GM12878 (cell line): ENCODE data around the gene NMNAT3. TPM values are rescaled to one million over a fixed set of nuclear protein-coding genes. Genes with fewer than 3 reads are reported as not detected.

ENCODE experiments used
- ATAC-seq: fragments of 200-7000 bp; cut with Tn5 transposase; 3 replicates; pipeline ENCODE4 v1.9.1; 2020; ENCODE audit warnings: mild to moderate bottlenecking, moderate library complexity
- BruUV-seq: library from RNA; stranded (reverse); fragments of 400-500 nt; replicated peaks from 2 replicates; lab custom pipeline; 2021; lab: Mats Ljungman, UMichigan
- CTCF ChIA-PET: fragments of 300-600 bp; sonication (Branson Sonifier 250); formaldehyde crosslinking; extraction: SDS; loops from one replicate; lab custom pipeline; 2021; ENCODE audit warnings: inconsistent platforms; lab: Yijun Ruan, JAX
- POLR2A ChIA-PET: fragments of 350-600 bp; formaldehyde crosslinking; extraction: SDS; loops from one replicate; lab custom pipeline; 2021; ENCODE audit warnings: inconsistent platforms; lab: Charles Lee
- RAD21 ChIA-PET: fragments of 300-600 bp; sonication (Branson Sonifier 250); formaldehyde crosslinking; loops from one replicate; lab custom pipeline; 2023; ENCODE audit warnings: antibody characterized with exemption; ENCODE audit not compliant: unreplicated experiment; lab: Charles Lee
- SMC1A ChIA-PET: fragments of 300-600 bp; sonication (Branson Sonifier 250); formaldehyde crosslinking; loops from one replicate; lab custom pipeline; 2023; ENCODE audit not compliant: unreplicated experiment, uncharacterized antibody; lab: Charles Lee
- DNase-seq: peaks from one replicate; pipeline ENCODE4 v3.0.0-alpha.2; 2011; ENCODE audit warnings: low read depth, low spot score
- FAIRE-seq: peaks from 3 replicates; lab custom pipeline; 2011; peaks lifted over from hg19 to GRCh38; lab: Jason Lieb, UNC
- H2AFZ ChIP-seq: 2 replicates; pipeline ENCODE4 v1.6.0; 2011; ENCODE audit warnings: low read depth, low read length, control low read depth; ENCODE audit not compliant: control insufficient read depth
- H3K27ac ChIP-seq: 2 replicates; pipeline ENCODE4 v1.5.1; 2011; ENCODE audit warnings: control low read depth; ENCODE audit not compliant: control insufficient read depth, insufficient read depth
- H3K27me3 ChIP-seq, 2 experiments: replicated peaks in 1 of 2; 2 replicates each; pipeline versions ENCODE4 v1.6.0 to v1.6.1; 2011; ENCODE audit warnings: low read length in 1 of 2; ENCODE audit not compliant: control insufficient read depth in 2 of 2, insufficient read depth in 2 of 2
- H3K36me3 ChIP-seq, 2 experiments: 2 replicates each; pipeline ENCODE4 v1.5.1; 2011; ENCODE audit warnings: low read length in 1 of 2; ENCODE audit not compliant: control insufficient read depth in 2 of 2, insufficient read depth in 2 of 2
- H3K4me1 ChIP-seq: 2 replicates; pipeline ENCODE4 v1.6.1; 2011; ENCODE audit warnings: mild to moderate bottlenecking, low read length, moderate library complexity, mixed read lengths; ENCODE audit not compliant: control insufficient read depth, insufficient read depth
- H3K4me2 ChIP-seq: 2 replicates; pipeline ENCODE4 v1.6.0; 2011; ENCODE audit warnings: control low read depth; ENCODE audit not compliant: control insufficient read depth, insufficient read depth
- H3K4me3 ChIP-seq: fragments of 200-600 bp; sonication (generic); 2 replicates; pipeline ENCODE4 v1.5.1; 2016
- H3K79me2 ChIP-seq: 2 replicates; pipeline ENCODE4 v1.6.0; 2011; ENCODE audit warnings: low read length; ENCODE audit not compliant: control insufficient read depth, insufficient read depth
- H3K9ac ChIP-seq: 2 replicates; pipeline ENCODE4 v1.8.0; 2011; ENCODE audit warnings: low read length, control low read depth, mixed read lengths; ENCODE audit not compliant: control insufficient read depth, insufficient read depth
- H3K9me3 ChIP-seq: replicated peaks from 3 replicates; pipeline ENCODE4 v1.5.1; 2011; ENCODE audit warnings: mild to moderate bottlenecking, low read length; ENCODE audit not compliant: control insufficient read depth, insufficient read depth
- H4K20me1 ChIP-seq: 2 replicates; pipeline ENCODE4 v1.6.0; 2011; ENCODE audit not compliant: control insufficient read depth, insufficient read depth
- EP300 ChIP-seq, 2 experiments: fragments of 150-350 bp in 1 of 2; IDR thresholded peaks; 2 replicates each; pipeline ENCODE4 v1.6.1; 2011 to 2012; ENCODE audit warnings: low read depth in 2 of 2, low read length in 2 of 2, borderline replicate concordance in 1 of 2, improper control_type of control experiment in 1 of 2, inconsistent platforms in 1 of 2; ENCODE audit not compliant: control insufficient read depth in 1 of 2
- HDAC6 ChIP-seq: fragments of 200-600 bp; sonication (generic); IDR thresholded peaks from one replicate; pipeline ENCODE4 v1.8.0; 2017; ENCODE audit warnings: antibody characterized with exemption; ENCODE audit not compliant: unreplicated experiment
- LARP7 ChIP-seq: fragments of 450-650 bp; IDR thresholded peaks from 2 replicates; pipeline ENCODE4 v1.6.1; 2017; ENCODE audit warnings: mild to moderate bottlenecking
- MYB ChIP-seq: fragments of 150-350 bp; IDR thresholded peaks from 2 replicates; pipeline ENCODE4 v1.6.1; 2014; ENCODE audit warnings: mild to moderate bottlenecking, low read depth, low read length, borderline replicate concordance
- NBN ChIP-seq: fragments of 450-650 bp; IDR thresholded peaks from 2 replicates; pipeline ENCODE4 v1.6.1; 2016
- NR2C1 ChIP-seq: fragments of 450-650 bp; IDR thresholded peaks from 2 replicates; pipeline ENCODE4 v1.6.1; 2017; ENCODE audit warnings: antibody characterized with exemption, mild to moderate bottlenecking, moderate library complexity
- PML ChIP-seq: IDR thresholded peaks from 2 replicates; pipeline ENCODE4 v1.6.1; 2012; ENCODE audit warnings: low read length, inconsistent platforms
- RB1 ChIP-seq: fragments of 450-650 bp; formaldehyde crosslinking; IDR thresholded peaks from 2 replicates; pipeline ENCODE4 v1.6.1; 2017; ENCODE audit warnings: mild to moderate bottlenecking, borderline replicate concordance
- RFX5 ChIP-seq: IDR thresholded peaks from 2 replicates; pipeline ENCODE4 v1.6.1; 2011; ENCODE audit warnings: low read depth, low read length, improper control_type of control experiment
- SIN3A ChIP-seq: IDR thresholded peaks from 2 replicates; pipeline ENCODE4 v1.6.1; 2012; ENCODE audit warnings: low read depth, low read length, improper control_type of control experiment
- ZNF274 ChIP-seq: IDR thresholded peaks from one replicate; pipeline ENCODE4 v1.8.0; 2011; ENCODE audit not compliant: insufficient read length, insufficient read depth
- WGBS: methylation state at CpG from one replicate; pipeline ENCODE4 v1.1.6; 2016; ENCODE audit warnings: low lambda C conversion rate; ENCODE audit not compliant: insufficient replicate concordance, insufficient coverage; ENCODE audit errors: missing lambda C conversion rate; 5-methylcytosine and 5-hydroxymethylcytosine counted together
- in situ Hi-C: fragments of 300-500 bp; cut with MboI; formaldehyde crosslinking; loops from 9 replicates; pipeline ENCODE4 v1.14.3; 2018; ENCODE audit warnings: mixed read lengths
- intact Hi-C: fragments of 100-400 bp; cut with micrococcal nuclease; formaldehyde crosslinking; loops from one replicate; pipeline ENCODE4 v1.14.2; 2022; ENCODE audit not compliant: unreplicated experiment
- polyA plus RNA-seq, 11 experiments: library from polyadenylated mRNA; depleted of rRNA in 4 of 11; unstranded in 6 of 11; stranded (reverse) in 5 of 11; fragments of >200 nt; fragmentation: Nextera tagmentation in 4 of 11; fragmentation: Illumina TruSeq in 1 of 11; extraction: Ambion mirVana in 4 of 11; extraction: Trizol in 1 of 11; gene quantifications; 1 replicate in 1 of 11; 2 replicates in 10 of 11; pipeline versions ENCODE4 v1.2.1 to v1.2.3, GENCODE V29; 2011 to 2016; ENCODE audit warnings: inconsistent platforms in 2 of 11, missing spikeins in 2 of 11, low read depth in 1 of 11
- total RNA-seq, 4 experiments: library from RNA; depleted of rRNA in 3 of 4; stranded (reverse); fragments of >200 nt in 3 of 4; fragmentation: Illumina TruSeq in 1 of 4; extraction: Trizol in 1 of 4; gene quantifications; 2 replicates each; pipeline versions ENCODE4 v1.2.1 to v1.2.3, GENCODE V29; 2013 to 2021
- TF ChIP-seq, protein P1 (sequence below): fragments of 450-650 bp; conservative IDR thresholded peaks from 2 replicates; pipeline ENCODE4 v1.6.1; 2017; ENCODE audit warnings: mild to moderate bottlenecking, moderate library complexity
- TF ChIP-seq, protein P2 (sequence below): IDR thresholded peaks from 2 replicates; pipeline ENCODE4 v1.6.1; 2011; ENCODE audit warnings: low read depth, mild to moderate bottlenecking, low read length, moderate library complexity, borderline replicate concordance; ENCODE audit errors: extremely low read depth
- TF ChIP-seq, protein P3 (sequence below): fragments of 450-650 bp; IDR thresholded peaks from 2 replicates; pipeline ENCODE4 v1.6.1; 2018; ENCODE audit warnings: borderline replicate concordance, mild to moderate bottlenecking; ENCODE audit not compliant: partially characterized antibody

Gene NMNAT3
- total and polyA plus RNA-seq, 10 of the 15 experiments (the other 5 are each of a cell fraction or from before 2014, with no cell fraction given): under 0.01 to 0.92 (median 0.08) TPM; not detected in 4

GRCh38 chr3:139530717-139531116 is 147.1 kb downstream of the NMNAT3 start:
- ChIA-PET SMC1A (interaction anchor here (0.6 kb wide), 1 partner anchor 53 kb away, joined by 3 read pairs; no protein-coding TSS in a partner anchor), POLR2A (no interaction called here), CTCF (interaction anchor here (1.0 to 1.5 kb wide), 2 partner anchors 9 to 10 kb away, joined by 3 to 5 read pairs; no protein-coding TSS in a partner anchor), RAD21 (no interaction called here)
- 25% methylated on average over 2 of the region's 2 CpGs for WGBS
- in situ Hi-C loops (no loop called here), intact Hi-C loops (no loop called here)
- no peak for DNase-seq
- H3K36me3 ChIP-seq: no peaks in the 10 kb centered on the region
- H4K20me1 ChIP-seq: no peaks in the 10 kb centered on the region
- no peak for FAIRE-seq
- no TSS peak for BruUV-seq
- H3K79me2 ChIP-seq: no peaks in the 10 kb centered on the region
- no peak overlapping the region for H3K27ac ChIP-seq
- no peaks in the 10 kb centered on the region; a peak in 2 of 4 replicates for H3K27me3 ChIP-seq
- no peak overlapping the region for H3K4me2 ChIP-seq
- TF ChIP-seq ZNF274 (no peak), SIN3A (no peak), EP300 (IDR thresholded peaks at IDR 0.05; ENCODE audit: borderline replicate concordance in 1 of 2, control insufficient read depth in 1 of 2, low read depth in 2 of 2, low read length in 2 of 2) (no peak), LARP7 (no peak), NBN (no peak)
- H2AFZ ChIP-seq: no peak overlapping the region
- ATAC-seq: no peak
- H3K4me3 ChIP-seq: no peak overlapping the region
- no peak overlapping the region for H3K9ac ChIP-seq
- H3K4me1 ChIP-seq: no peaks in the 10 kb centered on the region
- no peaks in the 10 kb centered on the region for H3K9me3 ChIP-seq

- 4% methylated on average over 4 of the region's 4 CpGs for WGBS
- no peaks in the 10 kb centered on the region for H3K9me3 ChIP-seq
- BruUV-seq: no TSS peak
- POLR2A ChIA-PET: no interaction called here
- CTCF ChIA-PET: interaction anchor here (1.0 kb wide), 1 partner anchor 9 kb away, joined by 3 read pairs; no protein-coding TSS in a partner anchor
- in situ Hi-C loops: no loop called here
- FAIRE-seq (no peak), ATAC-seq (no peak), DNase-seq (no peak)
- no peaks in the 10 kb centered on the region for H3K4me1 ChIP-seq
- RAD21 ChIA-PET: no interaction called here
- H2AFZ ChIP-seq: no peak overlapping the region
- H4K20me1 ChIP-seq: no peaks in the 10 kb centered on the region
- no peaks in the 10 kb centered on the region for H3K36me3 ChIP-seq
- H3K79me2 ChIP-seq: no peaks in the 10 kb centered on the region
- H3K27me3 ChIP-seq: no peaks in the 10 kb centered on the region; a peak in 1 of 4 replicates
- H3K4me2 ChIP-seq: no peak overlapping the region
- no peak overlapping the region for H3K4me3 ChIP-seq
- H3K27ac ChIP-seq: no peak overlapping the region
- no peak overlapping the region for H3K9ac ChIP-seq
- intact Hi-C loops: no loop called here
- SMC1A ChIA-PET: no interaction called here
- TF ChIP-seq MYB: no peak
- TF ChIP-seq, protein P1, sequence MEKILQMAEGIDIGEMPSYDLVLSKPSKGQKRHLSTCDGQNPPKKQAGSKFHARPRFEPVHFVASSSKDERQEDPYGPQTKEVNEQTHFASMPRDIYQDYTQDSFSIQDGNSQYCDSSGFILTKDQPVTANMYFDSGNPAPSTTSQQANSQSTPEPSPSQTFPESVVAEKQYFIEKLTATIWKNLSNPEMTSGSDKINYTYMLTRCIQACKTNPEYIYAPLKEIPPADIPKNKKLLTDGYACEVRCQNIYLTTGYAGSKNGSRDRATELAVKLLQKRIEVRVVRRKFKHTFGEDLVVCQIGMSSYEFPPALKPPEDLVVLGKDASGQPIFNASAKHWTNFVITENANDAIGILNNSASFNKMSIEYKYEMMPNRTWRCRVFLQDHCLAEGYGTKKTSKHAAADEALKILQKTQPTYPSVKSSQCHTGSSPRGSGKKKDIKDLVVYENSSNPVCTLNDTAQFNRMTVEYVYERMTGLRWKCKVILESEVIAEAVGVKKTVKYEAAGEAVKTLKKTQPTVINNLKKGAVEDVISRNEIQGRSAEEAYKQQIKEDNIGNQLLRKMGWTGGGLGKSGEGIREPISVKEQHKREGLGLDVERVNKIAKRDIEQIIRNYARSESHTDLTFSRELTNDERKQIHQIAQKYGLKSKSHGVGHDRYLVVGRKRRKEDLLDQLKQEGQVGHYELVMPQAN: no peak
- no peak for TF ChIP-seq RB1
- TF ChIP-seq, protein P2, sequence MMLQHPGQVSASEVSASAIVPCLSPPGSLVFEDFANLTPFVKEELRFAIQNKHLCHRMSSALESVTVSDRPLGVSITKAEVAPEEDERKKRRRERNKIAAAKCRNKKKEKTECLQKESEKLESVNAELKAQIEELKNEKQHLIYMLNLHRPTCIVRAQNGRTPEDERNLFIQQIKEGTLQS: no peak
- TF ChIP-seq, protein P3, sequence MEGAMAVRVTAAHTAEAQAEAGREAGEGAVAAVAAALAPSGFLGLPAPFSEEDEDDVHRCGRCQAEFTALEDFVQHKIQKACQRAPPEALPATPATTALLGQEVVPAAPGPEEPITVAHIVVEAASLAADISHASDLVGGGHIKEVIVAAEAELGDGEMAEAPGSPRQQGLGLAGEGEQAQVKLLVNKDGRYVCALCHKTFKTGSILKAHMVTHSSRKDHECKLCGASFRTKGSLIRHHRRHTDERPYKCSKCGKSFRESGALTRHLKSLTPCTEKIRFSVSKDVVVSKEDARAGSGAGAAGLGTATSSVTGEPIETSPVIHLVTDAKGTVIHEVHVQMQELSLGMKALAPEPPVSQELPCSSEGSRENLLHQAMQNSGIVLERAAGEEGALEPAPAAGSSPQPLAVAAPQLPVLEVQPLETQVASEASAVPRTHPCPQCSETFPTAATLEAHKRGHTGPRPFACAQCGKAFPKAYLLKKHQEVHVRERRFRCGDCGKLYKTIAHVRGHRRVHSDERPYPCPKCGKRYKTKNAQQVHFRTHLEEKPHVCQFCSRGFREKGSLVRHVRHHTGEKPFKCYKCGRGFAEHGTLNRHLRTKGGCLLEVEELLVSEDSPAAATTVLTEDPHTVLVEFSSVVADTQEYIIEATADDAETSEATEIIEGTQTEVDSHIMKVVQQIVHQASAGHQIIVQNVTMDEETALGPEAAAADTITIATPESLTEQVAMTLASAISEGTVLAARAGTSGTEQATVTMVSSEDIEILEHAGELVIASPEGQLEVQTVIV: no peak
- TF ChIP-seq RFX5: no peak
- TF ChIP-seq NR2C1: no peak
- no peak for TF ChIP-seq HDAC6
- no peak for TF ChIP-seq PML
Observed at GRCh38 chr3:139529662-139530061, 148.1 kb downstream of the NMNAT3 start.
